Endothelial cell of umbilical vein (primary cell): ENCODE results near the gene IQGAP3. TPM values are rescaled to one million over a fixed set of nuclear protein-coding genes. Genes with fewer than 3 reads are reported as not detected.

Experiments
- BruUV-seq: library from RNA; stranded (reverse); fragments of 400-500 nt; replicated peaks from 2 replicates; lab custom pipeline; 2021; lab: Mats Ljungman, UMichigan
- CTCF ChIA-PET: fragments of 300-600, 350-600 bp; sonication (Branson Sonifier 250); formaldehyde crosslinking; loops from one replicate; lab custom pipeline; 2021; ENCODE audit warnings: antibody characterized with exemption, inconsistent platforms; lab: Charles Lee
- POLR2A ChIA-PET: fragments of 300-600, 350-600 bp; sonication (Branson Sonifier 250); formaldehyde crosslinking; loops from one replicate; lab custom pipeline; 2021; ENCODE audit warnings: antibody characterized with exemption, inconsistent platforms; lab: Charles Lee
- DNase-seq: peaks from one replicate; pipeline ENCODE4 v3.0.0-alpha.2; 2011; ENCODE audit warnings: low read depth, low spot score
- FAIRE-seq: peaks from 2 replicates; lab custom pipeline; 2011; peaks lifted over from hg19 to GRCh38; lab: Jason Lieb, UNC
- H2AFZ ChIP-seq: 2 replicates; pipeline ENCODE4 v1.6.0; 2012; ENCODE audit warnings: low read depth, low read length, control low read depth, inconsistent platforms
- H3K27ac ChIP-seq: 2 replicates; pipeline ENCODE4 v1.5.1; 2011; ENCODE audit warnings: low read depth, mild to moderate bottlenecking, control low read depth, low read length, moderate library complexity; ENCODE audit not compliant: insufficient read depth
- H3K27me3 ChIP-seq, 2 experiments: 2 replicates each; pipeline versions ENCODE4 v1.6.0 to v1.6.1; 2011; ENCODE audit warnings: low read length in 2 of 2, mixed read lengths in 1 of 2; ENCODE audit not compliant: control insufficient read depth in 2 of 2, insufficient read depth in 2 of 2
- H3K36me3 ChIP-seq, 2 experiments: 2 replicates in 1 of 2; 3 replicates in 1 of 2; pipeline ENCODE4 v1.5.1; 2011; ENCODE audit warnings: low read length in 2 of 2, mild to moderate bottlenecking in 1 of 2, moderate library complexity in 1 of 2; ENCODE audit not compliant: control insufficient read depth in 2 of 2, insufficient read depth in 2 of 2; ENCODE audit errors: extremely low read depth in 1 of 2
- H3K4me1 ChIP-seq: 3 replicates; pipeline ENCODE4 v1.5.1; 2011; ENCODE audit warnings: mild to moderate bottlenecking, low read length; ENCODE audit not compliant: control insufficient read depth, insufficient read depth; ENCODE audit errors: extremely low read depth
- H3K4me2 ChIP-seq: 2 replicates; pipeline ENCODE4 v1.6.1; 2011; ENCODE audit warnings: low read length, control low read depth, mixed read lengths; ENCODE audit not compliant: insufficient read depth
- H3K4me3 ChIP-seq, 3 experiments: fragments of 200-600 bp in 1 of 3; sonication (generic), shearing (Covaris generic) in 1 of 3; replicated peaks in 1 of 3; 2 replicates each; pipeline ENCODE4 v1.5.1; 2011 to 2016; ENCODE audit warnings: control low read depth in 3 of 3, low read length in 3 of 3, mild to moderate bottlenecking in 2 of 3, inconsistent platforms in 1 of 3, low read depth in 1 of 3, moderate library complexity in 1 of 3; ENCODE audit not compliant: insufficient read depth in 1 of 3
- H3K79me2 ChIP-seq: 2 replicates; pipeline ENCODE4 v1.6.0; 2012; ENCODE audit warnings: low read length, inconsistent platforms; ENCODE audit not compliant: control insufficient read depth, insufficient read depth
- H3K9ac ChIP-seq: replicated peaks from 2 replicates; pipeline ENCODE3; 2011; ENCODE audit warnings: low read length, control low read depth; ENCODE audit not compliant: insufficient read depth; ENCODE audit errors: extremely low read depth
- H3K9me1 ChIP-seq: replicated peaks from 3 replicates; pipeline ENCODE4 v1.6.0; 2011; ENCODE audit warnings: mild to moderate bottlenecking, low read length; ENCODE audit not compliant: control insufficient read depth, insufficient read depth; ENCODE audit errors: extremely low read depth
- H3K9me3 ChIP-seq: replicated peaks from 2 replicates; pipeline ENCODE4 v1.5.1; 2012; ENCODE audit warnings: low read length, inconsistent platforms; ENCODE audit not compliant: control insufficient read depth, insufficient read depth
- H4K20me1 ChIP-seq: replicated peaks from 2 replicates; pipeline ENCODE3; 2011; ENCODE audit warnings: mild to moderate bottlenecking, low read length; ENCODE audit not compliant: control insufficient read depth, insufficient read depth; ENCODE audit errors: extremely low read depth
- CTCF ChIP-seq, 2 donors: IDR thresholded peaks; 1 replicate in 1 of 2; 2 replicates in 1 of 2; pipeline ENCODE4 v1.5.1; 2011; ENCODE audit warnings: low read length in 2 of 2, mild to moderate bottlenecking in 2 of 2, moderate library complexity in 2 of 2, control low read depth in 1 of 2, inconsistent platforms in 1 of 2, low read depth in 1 of 2; ENCODE audit not compliant: insufficient read depth in 1 of 2; ENCODE audit errors: extremely low read depth in 1 of 2
- EZH2 ChIP-seq: IDR thresholded peaks from 2 replicates; pipeline ENCODE4 v1.6.1; 2012; ENCODE audit warnings: borderline replicate concordance, low read depth, mild to moderate bottlenecking, moderate library complexity, low read length, inconsistent platforms; ENCODE audit not compliant: severe bottlenecking
- FOS ChIP-seq: IDR thresholded peaks from 2 replicates; pipeline ENCODE4 v1.6.1; 2011; ENCODE audit warnings: mild to moderate bottlenecking, low read length, moderate library complexity, borderline replicate concordance; ENCODE audit not compliant: insufficient read depth
- GATA2 ChIP-seq: IDR thresholded peaks from 2 replicates; pipeline ENCODE4 v1.7.0; 2011; ENCODE audit warnings: low read depth, mild to moderate bottlenecking, moderate library complexity, mixed read lengths, low read length; ENCODE audit not compliant: insufficient read length, insufficient read depth
- JUN ChIP-seq: IDR thresholded peaks from 2 replicates; pipeline ENCODE4 v1.6.1; 2011; ENCODE audit warnings: borderline replicate concordance, low read depth; ENCODE audit not compliant: insufficient read length, insufficient read depth
- MAX ChIP-seq: IDR thresholded peaks from 2 replicates; pipeline ENCODE4 v1.6.1; 2011; ENCODE audit not compliant: insufficient read depth, insufficient read length
- MYC ChIP-seq: IDR thresholded peaks from one replicate; pipeline ENCODE4 v1.6.1; 2011; ENCODE audit warnings: mild to moderate bottlenecking, low read depth, low read length
- POLR2AphosphoS5 ChIP-seq: IDR thresholded peaks from 2 replicates; pipeline ENCODE4 v1.6.1; 2012; ENCODE audit warnings: low read depth, mild to moderate bottlenecking, control low read depth, low read length, moderate library complexity; ENCODE audit not compliant: insufficient read depth
- dilution Hi-C: fragments of 300-500 bp; cut with MboI; formaldehyde crosslinking; loops from one replicate; pipeline ENCODE4 v1.15.0; 2019; ENCODE audit warnings: low sequenced_read_pairs; ENCODE audit not compliant: extremely low pct_ligation_motif_present
- intact Hi-C: fragments of 100-400 bp; cut with micrococcal nuclease; formaldehyde crosslinking; loops from one replicate; pipeline ENCODE4 v1.10.0; 2022
- polyA plus RNA-seq, 4 experiments: library from polyadenylated mRNA; depleted of rRNA in 3 of 4; stranded (reverse) in 3 of 4; unstranded in 1 of 4; fragments of >200 nt; gene quantifications; 2 replicates each; pipeline versions ENCODE4 v1.2.1 to v1.2.3, GENCODE V29; 2011 to 2012; ENCODE audit warnings: missing spikeins in 1 of 4
- total RNA-seq: library from RNA; stranded (reverse); gene quantifications from 2 replicates; pipeline ENCODE4 v1.2.3, GENCODE V29; 2021

The IQGAP3 gene
- total and polyA plus RNA-seq, 2 donors (not counting 3 experiments of a cell fraction or from before 2014, with no cell fraction given): 28.3 to 60.7 TPM

- ChIA-PET CTCF (interaction anchor here (0.9 to 1.2 kb wide), 2 partner anchors 69 kb away, joined by 4 to 6 read pairs; no protein-coding TSS in a partner anchor), POLR2A (interaction anchor here (0.7 kb wide), 1 partner anchor 21 kb away, joined by 3 read pairs; no protein-coding TSS in a partner anchor)
- no peaks in the 10 kb centered on the region for H3K4me1 ChIP-seq
- H3K27me3 ChIP-seq: no peaks in the 10 kb centered on the region
- H3K9me3 ChIP-seq: no peaks in the 10 kb centered on the region
- H3K79me2 ChIP-seq: no peaks in the 10 kb centered on the region
- intact Hi-C loops (no loop called here), dilution Hi-C loops (no loop called here)
- H2AFZ ChIP-seq: no peak overlapping the region
- H3K9me1 ChIP-seq: no peaks in the 10 kb centered on the region
- FAIRE-seq: no peak
- H3K27ac ChIP-seq: no peak overlapping the region
- H3K36me3 ChIP-seq: peaks cover 11 to 21% of the 10 kb centered on the region in 2 experiments
- no peak for DNase-seq
- TF ChIP-seq FOS (no peak), JUN (no peak)
- no peak overlapping the region for H3K9ac ChIP-seq
- no peaks in the 10 kb centered on the region for H4K20me1 ChIP-seq
- no peak overlapping the region for H3K4me3 ChIP-seq
- BruUV-seq: no TSS peak
- no peak overlapping the region for H3K4me2 ChIP-seq
Observed at GRCh38 chr1:156549390-156549789, 23.0 kb downstream of the IQGAP3 start.

DNA sequence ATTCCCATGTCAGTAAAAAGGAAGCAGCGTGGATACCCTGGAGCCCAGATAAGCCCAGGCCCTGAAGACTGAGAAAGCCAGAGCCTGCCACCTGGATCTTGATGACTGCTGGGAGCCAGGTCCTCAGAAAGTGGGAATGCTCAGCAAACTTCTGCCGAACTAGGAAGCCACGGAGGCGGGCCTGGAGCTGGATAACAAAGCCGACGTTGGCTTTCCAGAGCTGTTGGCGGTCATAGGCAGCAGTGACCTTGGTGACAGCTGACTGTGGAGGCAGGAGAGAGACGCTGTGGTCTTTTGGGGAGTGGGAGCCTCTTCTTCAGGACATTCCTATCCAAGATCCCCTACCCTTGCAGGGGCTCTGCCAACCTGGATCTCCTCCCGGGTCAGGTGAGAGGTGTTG is 24.4 kb downstream of the IQGAP3 start:
- Histone ChIP-seq H4K20me1 (no peaks in the 10 kb centered on the region), H3K4me1 (no peaks in the 10 kb centered on the region), H3K9me1 (no peaks in the 10 kb centered on the region), H3K9ac (no peak overlapping the region), H3K27ac (no peak overlapping the region), H3K4me2 (no peak overlapping the region), H3K36me3 (peaks cover 8 to 21% of the 10 kb centered on the region in 2 experiments), H3K9me3 (no peaks in the 10 kb centered on the region), H2AFZ (no peak overlapping the region), H3K4me3 (no peak overlapping the region), H3K27me3 (no peaks in the 10 kb centered on the region), H3K79me2 (no peaks in the 10 kb centered on the region)
- no peak for FAIRE-seq
- CTCF ChIA-PET: no interaction called here
- intact Hi-C loops: no loop called here
- dilution Hi-C loops: no loop called here
- BruUV-seq: no TSS peak
- POLR2A ChIA-PET: interaction anchor here (0.6 kb wide), 1 partner anchor 10 kb away, joined by 6 read pairs; no protein-coding TSS in a partner anchor
- no peak for DNase-seq
- TF ChIP-seq MAX (no peak), POLR2AphosphoS5 (no peak), EZH2 (no peak), CTCF (IDR thresholded peaks at IDR 0.05; ENCODE audit: extremely low read depth in 1 of 2, insufficient read depth in 1 of 2, low read depth in 1 of 2, low read length in 2 of 2) (no peak), GATA2 (no peak), MYC (no peak), FOS (no peak), JUN (no peak)
